ENCODE measurements around the gene VCL.

Gene VCL

GRCh38 chr10:74047304-74047703, 49.4 kb downstream of the VCL start:
- TF ChIP-seq CTCF (IDR thresholded peaks at IDR 0.05; ENCODE audit: extremely low read depth, missing control alignments) = no peak
- DNase-seq (ENCODE audit: low spot score) = no peak

GRCh38 chr10:74047871-74048270, 50.0 kb downstream of the VCL start:
- DNase-seq (ENCODE audit: low spot score) = no peak
- TF ChIP-seq CTCF (IDR thresholded peaks at IDR 0.05; ENCODE audit: extremely low read depth, missing control alignments) = no peak

- DNase-seq (ENCODE audit: low spot score) = no peak
- TF ChIP-seq CTCF (IDR thresholded peaks at IDR 0.05; ENCODE audit: extremely low read depth, missing control alignments) = no peak
Observed at GRCh38 chr10:74048433-74048832, 50.5 kb downstream of the VCL start.

GRCh38 chr10:74049955-74050354, 52.0 kb downstream of the VCL start:
- TF ChIP-seq CTCF (IDR thresholded peaks at IDR 0.05; ENCODE audit: extremely low read depth, missing control alignments) = no peak
- DNase-seq (ENCODE audit: low spot score) = no peak

- no peak for DNase-seq (ENCODE audit: low spot score)
- no peak for TF ChIP-seq CTCF (IDR thresholded peaks at IDR 0.05; ENCODE audit: extremely low read depth, missing control alignments)
Observed at GRCh38 chr10:74050653-74051052, 52.7 kb downstream of the VCL start.

GRCh38 chr10:74051736-74052342, 53.9 kb downstream of the VCL start:
- DNase-seq (ENCODE audit: low spot score) = no peak

GRCh38 chr10:74052994-74053393, 55.1 kb downstream of the VCL start:
- TF ChIP-seq CTCF (IDR thresholded peaks at IDR 0.05; ENCODE audit: extremely low read depth, missing control alignments) = no peak
- DNase-seq (ENCODE audit: low spot score) = no peak

More at GRCh38 chr10:74051736-74052342, 53.9 kb downstream of the VCL start:
- no peak for TF ChIP-seq CTCF (IDR thresholded peaks at IDR 0.05; ENCODE audit: extremely low read depth, missing control alignments)
